H4 (cell line): ENCODE results near the gene KBTBD13. TPM values are rescaled to one million over a fixed set of nuclear protein-coding genes. Genes with fewer than 3 reads are reported as not detected.

Source experiments
- DNase-seq: peaks from one replicate; pipeline ENCODE4 v3.0.0-alpha.2; 2015; ENCODE audit warnings: low spot score
- total RNA-seq: library from RNA; depleted of rRNA; stranded (reverse); fragments of >200 nt; shearing (Covaris generic); gene quantifications from 2 replicates; pipeline ENCODE4 v1.2.3, GENCODE V29; 2014; rRNA removed

KBTBD13 gene
- total RNA-seq, 1 experiment from 2014 or later: not detected

DNA sequence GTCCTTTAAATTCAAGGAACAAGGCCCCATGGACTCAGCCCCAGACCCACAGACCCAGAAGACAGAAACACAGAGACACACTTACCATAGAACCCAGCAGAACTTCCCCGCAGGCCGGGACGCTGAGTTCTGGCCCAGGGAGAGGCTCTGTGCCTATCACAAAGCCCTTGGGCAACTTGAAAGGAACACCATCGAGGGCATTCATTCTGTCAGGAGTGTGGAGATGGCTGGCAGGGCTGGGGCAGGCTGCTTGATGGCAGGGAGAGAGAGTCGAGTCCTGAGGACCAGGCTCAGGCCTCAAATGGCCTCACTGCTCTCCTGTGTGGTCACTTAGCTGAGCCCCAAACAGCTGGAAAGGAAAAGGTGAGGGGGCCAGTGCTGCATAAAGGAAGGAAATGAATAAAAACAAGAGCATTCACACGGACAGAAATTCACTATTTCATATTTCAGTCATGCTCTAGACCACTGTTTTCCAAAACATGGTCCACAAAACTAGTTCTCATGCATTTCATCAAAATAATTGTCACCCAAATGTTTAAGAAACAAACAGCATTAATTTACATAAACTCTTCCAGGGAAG, 29.6 kb downstream of the KBTBD13 start:
- DNase-seq: no peak

DNA sequence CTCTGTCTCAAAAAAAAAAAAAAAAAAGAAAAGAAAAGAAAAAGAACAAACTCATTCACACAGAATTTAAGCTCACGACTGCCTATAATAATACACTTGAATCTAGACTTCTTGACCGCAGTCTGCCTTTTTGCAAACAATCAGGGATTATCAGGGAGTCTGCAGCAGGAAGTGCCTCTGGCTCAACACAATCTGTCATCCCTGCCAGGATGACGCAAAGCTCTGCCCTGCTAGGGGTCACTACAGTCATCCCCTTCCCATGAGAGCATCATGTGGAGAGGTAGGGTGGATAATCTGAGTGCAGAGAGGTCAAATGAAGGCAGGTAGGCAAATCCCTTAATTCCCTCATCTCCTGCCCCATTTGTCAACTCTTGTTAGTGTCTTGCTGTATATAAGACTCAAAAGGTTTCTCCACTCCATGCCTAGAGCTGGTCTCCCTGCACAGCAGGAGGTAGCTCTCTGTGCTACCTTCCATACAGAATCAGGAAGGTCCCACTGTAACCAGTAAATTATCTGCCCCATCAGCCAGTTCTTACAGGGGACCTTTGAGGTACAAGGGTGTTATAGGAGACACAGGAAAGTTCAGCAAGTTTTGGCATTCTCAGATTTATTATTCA, 34.2 kb downstream of the KBTBD13 start:
- DNase-seq: peak; percentile 56

DNA sequence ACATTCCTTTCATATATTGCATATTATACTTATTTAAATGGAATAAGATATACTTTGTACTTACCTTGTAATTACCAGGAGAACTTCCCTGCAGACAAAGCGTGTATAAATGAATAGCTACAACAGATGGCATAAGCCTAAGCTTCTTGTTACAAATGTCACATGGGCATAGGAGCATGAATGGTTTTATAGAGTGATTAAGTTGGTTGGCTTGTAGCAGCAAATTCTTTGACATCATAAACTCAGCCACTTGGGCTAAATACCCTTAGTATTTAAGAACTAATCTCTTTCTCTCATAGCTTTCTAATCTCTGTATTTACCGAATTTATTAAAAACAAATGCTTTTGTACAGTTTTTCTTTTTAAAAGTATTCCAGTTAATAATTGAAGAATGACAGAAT, 38.5 kb downstream of the KBTBD13 start, which contains the start of gene UBAP1L:
TSS of gene UBAP1L (minus strand) at position 115 of the 400 bp plus-strand sequence. CDS start 8,985 bp downstream, outside the sequence.
- no peak for DNase-seq

DNA sequence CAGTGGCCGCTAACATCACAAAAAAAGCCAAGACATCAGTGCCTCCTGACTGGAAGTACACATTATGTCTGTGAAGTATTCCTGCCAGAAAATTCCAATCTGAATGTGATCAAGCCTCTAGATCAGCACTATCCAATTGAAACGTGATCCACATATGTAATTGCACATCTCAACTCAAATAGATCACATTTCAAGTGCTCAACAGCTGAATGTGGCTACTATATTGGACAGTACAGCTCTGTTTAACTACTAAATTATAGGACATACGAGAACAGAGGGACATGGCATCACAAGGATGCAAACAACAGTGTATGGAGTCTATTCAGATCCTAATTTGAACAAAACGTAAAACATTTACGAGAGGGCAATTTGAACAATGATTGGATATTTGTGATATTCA, 39.0 kb downstream of the KBTBD13 start:
- DNase-seq: no peak

Other genes starting within 250 kb of the KBTBD13 start
- gene PLEKHO2, start 234.8 kb upstream of the KBTBD13 start, total RNA-seq: 5.5 and 7.6 TPM in 2 replicates
- 0.25 and 1.1 TPM in 2 replicates for gene ANKDD1A, start 164.8 kb upstream of the KBTBD13 start, total RNA-seq
- gene SPG21, start 86.8 kb upstream of the KBTBD13 start, total RNA-seq: 63.9 and 91.3 TPM in 2 replicates
- gene MTFMT, start 47.1 kb upstream of the KBTBD13 start, total RNA-seq: 18.3 and 22.7 TPM in 2 replicates
- gene SLC51B, start 31.4 kb upstream of the KBTBD13 start, total RNA-seq: not detected in 2 replicates
- gene RASL12, start 8.8 kb upstream of the KBTBD13 start, total RNA-seq: 0.04 and 0.25 TPM in 2 replicates
- 0.06 TPM in 1 of 2 replicates, not detected in the other for gene UBAP1L, start 38.5 kb downstream of the KBTBD13 start, total RNA-seq
- 12.8 and 13.7 TPM in 2 replicates for gene PDCD7, start 57.1 kb downstream of the KBTBD13 start, total RNA-seq
- gene CLPX, start 108.6 kb downstream of the KBTBD13 start, total RNA-seq: 17.5 and 22.8 TPM in 2 replicates
- 0.02 and 0.10 TPM in 2 replicates for gene CILP, start 134.7 kb downstream of the KBTBD13 start, total RNA-seq
- 5.1 and 7.7 TPM in 2 replicates for gene PARP16, start 210.1 kb downstream of the KBTBD13 start, total RNA-seq
- gene RNU5A-1, start 219.3 kb downstream of the KBTBD13 start, total RNA-seq: not detected in 2 replicates
- not detected in 2 replicates for gene RNU5B-1, start 227.9 kb downstream of the KBTBD13 start, total RNA-seq